Left forelimb (tissue), 1 donor: Measurements from ENCODE around the gene RUFY1.

Experiments
- DNase-seq: peaks from one replicate; pipeline ENCODE4 v3.0.0-alpha.2; 2018; ENCODE audit warnings: low spot score

RUFY1 gene

DNA sequence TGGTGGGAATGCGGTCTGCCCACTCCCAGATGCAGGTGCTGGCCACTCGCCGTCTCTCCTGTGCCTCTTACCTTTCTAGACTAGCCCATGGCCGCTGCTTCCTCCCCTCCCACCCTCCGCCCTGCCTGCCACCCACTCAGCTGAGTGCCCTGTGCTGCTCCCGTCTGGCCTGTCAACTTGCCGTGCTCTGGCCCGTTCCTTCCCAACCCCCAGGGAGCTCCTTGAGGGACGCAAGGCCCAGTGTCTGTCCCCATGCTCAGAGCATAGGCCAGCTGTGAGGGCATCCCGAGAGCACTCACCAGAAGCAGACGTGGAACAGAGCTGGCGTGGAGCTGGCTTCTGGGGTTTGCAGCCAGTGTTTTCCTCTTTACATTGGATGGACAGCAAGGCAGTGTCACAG, 53.0 kb downstream of the RUFY1 start:
- no peak for DNase-seq

DNA sequence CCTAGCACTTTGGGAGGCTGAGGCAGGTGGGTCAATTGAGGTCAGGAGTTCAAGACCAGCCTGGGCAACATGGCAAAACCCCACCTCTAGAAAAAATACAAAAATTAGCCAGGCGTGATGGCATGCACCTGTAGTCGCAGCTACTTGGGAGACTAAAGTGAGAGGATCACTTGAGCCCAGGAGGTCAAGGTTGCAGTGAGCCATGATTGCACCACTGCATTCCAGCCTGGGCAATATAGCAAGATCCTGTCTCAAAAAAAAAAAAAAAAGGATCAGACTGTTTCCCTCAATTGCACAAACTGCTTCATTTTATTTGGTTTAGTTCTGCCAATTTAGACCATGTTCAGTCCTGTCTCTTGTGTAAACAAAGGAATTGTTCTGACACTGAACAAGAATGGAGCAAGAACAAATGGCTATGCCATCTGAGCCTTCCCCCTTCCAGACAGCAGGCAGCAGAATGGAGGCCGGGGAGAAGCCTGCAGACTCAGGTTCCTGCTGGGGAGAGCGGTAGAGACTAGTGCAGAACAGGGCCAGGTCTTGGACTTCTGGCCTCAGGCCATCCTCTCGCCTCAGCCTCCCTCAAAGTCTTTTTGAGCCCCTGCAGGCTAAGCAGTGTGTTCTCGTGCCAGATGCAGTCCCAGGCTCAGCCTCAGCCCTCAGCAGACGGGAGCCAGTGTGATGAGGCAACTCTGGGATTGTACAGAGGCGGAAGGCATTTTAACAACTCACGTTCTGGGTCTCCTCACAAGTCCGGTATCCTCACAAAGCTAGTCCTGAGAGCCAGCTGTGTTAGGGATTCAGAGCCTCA, 54.9 kb downstream of the RUFY1 start:
- no peak for DNase-seq

DNA sequence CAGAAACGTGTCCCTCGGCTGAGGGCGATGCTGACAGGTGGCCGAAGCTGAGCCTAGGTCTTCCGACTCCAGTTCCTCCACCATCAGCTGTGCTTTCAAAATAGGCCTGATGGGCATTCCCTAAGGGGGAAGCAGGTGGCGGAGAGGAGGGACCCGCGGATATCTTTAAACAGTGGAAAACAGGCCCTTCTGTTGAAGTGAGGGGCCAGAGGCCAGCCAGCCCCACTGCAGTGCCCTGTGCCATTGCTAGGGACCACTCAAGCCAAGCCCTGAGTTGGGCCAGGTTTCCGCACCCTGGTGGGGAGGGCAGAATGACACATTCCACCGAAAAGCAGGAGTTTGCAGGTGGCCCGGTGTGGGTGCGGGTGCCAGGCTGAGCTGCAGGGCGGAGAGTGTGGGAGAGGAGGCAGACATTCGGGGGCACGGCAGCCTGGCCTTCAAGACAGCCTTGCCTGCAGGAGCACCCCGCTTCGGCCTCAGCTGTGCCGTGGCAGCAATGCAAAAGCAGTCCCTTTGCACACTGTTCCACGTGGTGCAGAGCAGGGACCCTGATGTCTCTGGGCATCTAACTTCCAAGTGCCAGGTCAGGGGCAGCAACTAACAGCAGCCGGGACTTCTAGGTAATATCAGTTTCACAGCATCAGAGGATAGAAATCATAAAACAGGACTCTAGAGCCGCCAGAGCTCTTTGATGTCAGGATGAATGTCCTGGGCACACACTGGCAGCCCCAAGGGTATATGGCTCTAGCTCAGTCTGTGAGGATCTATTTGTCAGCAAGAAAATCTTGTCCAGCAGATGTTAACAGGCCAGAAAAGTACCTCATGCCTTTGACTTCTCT, 55.9 kb downstream of the RUFY1 start:
- no peak for DNase-seq

DNA sequence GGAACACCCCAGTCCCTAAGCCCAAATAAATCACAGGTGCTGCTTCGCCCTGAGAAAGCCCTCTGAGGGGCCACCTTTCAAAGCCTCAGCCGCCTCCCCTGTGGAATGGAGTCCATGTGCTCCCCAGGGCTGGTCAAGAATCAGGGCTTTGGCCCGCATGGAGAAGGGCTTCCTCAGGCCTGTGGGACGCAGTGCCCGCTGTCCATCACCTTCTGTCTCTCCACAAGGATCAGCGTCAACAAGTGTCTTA, 56.5 kb downstream of the RUFY1 start:
- no peak for DNase-seq

DNA sequence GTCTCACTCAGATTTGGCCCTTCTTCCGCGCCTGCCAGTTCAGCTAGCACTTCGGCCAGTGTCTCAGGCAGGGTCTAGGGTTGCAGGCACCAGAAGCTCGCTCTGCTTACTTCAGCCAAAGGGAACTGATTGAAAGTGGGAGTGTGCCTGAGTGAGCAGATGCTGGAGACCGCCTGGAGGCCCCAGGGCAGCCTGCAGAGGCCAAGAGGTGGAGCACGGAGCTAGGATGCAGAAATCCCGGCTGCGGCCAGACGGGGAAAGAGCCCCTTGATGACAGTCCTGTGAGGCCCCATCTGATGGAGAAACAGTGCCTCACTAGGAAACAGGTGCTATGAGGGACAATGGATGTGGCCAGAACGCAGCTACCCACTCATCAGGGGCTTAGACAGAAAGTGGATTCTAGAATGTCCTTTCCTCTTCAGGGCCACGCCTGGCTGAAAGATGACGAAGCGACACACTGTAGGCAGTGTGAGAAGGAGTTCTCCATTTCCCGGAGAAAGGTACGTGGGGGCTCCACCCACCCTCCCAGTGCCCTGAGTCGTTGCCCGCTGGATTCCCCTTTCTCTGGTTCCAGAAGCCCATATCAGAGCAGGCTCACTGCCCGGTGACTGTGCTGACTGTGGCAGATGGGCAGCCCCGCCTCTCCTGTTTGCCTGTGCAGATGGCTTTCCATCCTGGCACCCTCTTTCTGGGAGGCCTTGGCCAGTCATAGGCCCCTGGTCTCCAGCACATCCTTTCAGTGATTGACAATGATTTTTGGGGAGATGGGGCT, 57.0 kb downstream of the RUFY1 start:
- DNase-seq: no peak

DNA sequence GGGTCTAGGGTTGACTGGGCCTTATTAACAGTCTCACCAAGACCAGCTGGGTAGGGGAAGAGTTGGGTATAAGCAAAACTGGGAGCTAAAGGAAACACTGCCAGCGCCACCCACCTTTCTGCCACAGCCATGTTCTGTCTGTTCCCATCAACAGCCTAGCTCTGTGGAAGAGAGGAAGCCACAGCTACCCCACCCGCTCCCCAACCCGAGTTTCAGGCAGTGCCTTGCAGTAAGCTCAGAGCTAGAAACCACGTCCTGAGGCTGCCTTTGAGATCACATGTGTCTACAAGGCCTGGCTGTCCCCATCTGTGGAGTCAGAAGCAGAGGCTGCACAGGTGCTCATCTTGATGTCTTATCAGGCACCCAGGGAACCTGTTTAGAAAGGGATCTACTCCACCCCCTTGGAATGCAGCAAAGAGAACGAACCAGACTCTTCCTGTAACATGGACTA, 57.8 kb downstream of the RUFY1 start:
- no peak for DNase-seq

DNA sequence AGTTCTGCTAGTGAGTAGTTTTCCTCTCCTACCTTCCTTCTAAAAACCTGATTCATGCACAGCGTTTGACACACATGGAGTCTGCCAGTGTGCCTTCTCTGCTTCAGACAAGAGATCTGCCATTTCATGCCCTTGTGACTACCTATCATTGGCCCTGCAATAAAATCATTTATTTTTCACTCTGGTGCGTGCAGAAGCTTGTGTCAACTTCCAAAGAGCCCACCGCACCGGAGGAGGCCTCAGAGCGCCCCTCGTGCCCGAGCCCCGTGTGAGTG, 59.4 kb downstream of the RUFY1 start:
- no peak for DNase-seq

DNA sequence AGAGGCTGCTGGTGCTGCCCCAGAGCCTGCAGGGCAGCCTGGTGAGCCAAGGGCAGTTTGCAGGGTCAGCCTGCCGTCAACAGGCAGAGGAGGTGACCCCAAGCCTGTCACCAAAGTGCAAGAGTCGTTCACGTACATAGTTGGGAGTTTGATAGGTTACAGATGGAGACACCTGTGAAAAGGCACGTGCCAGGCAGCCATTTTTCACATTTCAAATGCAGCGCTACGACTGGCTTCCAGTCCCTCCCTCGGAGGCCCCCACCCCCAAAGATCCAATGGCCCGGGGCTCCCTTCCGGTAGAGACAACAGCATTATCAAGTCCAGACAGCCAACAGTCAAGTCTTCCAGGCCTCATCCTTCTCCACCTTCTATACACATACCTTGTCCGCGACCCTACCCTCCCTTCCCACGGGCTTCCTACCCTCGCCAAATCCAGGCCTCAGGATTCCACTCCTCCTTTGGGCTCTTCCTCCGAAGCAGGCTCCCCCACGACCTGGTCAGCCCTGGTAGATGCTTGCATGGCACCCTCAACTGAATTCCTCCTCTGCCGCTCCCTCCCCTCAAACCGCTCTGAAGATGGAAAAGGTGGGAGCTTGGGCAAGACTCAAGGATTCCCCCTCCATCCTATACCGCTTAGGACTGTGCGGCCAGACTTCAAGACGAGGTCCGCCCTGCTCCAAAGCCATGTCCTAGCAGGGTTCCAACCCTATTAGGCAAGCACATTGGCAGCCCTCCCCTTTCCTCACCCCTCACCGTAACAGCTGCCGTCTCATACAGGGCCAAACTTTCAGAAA, 60.0 kb downstream of the RUFY1 start:
- no peak for DNase-seq

DNA sequence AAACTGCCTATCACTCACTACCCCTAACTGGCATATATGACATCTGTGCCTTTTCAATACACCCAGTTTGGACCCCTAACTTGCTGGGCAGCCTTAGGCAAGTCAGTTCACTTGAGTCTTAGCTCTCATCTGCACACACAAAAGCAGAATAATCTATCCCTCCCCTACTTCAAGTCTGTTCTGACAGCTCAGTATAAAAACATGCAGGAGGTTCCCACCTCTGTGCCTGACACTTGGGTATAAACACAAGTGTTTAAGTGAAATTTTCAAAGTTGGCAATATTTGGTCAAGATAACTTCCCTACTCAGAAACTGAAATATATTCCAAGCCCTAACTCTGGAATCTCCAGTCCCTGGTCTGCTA, 60.5 kb downstream of the RUFY1 start:
- no peak for DNase-seq

DNA sequence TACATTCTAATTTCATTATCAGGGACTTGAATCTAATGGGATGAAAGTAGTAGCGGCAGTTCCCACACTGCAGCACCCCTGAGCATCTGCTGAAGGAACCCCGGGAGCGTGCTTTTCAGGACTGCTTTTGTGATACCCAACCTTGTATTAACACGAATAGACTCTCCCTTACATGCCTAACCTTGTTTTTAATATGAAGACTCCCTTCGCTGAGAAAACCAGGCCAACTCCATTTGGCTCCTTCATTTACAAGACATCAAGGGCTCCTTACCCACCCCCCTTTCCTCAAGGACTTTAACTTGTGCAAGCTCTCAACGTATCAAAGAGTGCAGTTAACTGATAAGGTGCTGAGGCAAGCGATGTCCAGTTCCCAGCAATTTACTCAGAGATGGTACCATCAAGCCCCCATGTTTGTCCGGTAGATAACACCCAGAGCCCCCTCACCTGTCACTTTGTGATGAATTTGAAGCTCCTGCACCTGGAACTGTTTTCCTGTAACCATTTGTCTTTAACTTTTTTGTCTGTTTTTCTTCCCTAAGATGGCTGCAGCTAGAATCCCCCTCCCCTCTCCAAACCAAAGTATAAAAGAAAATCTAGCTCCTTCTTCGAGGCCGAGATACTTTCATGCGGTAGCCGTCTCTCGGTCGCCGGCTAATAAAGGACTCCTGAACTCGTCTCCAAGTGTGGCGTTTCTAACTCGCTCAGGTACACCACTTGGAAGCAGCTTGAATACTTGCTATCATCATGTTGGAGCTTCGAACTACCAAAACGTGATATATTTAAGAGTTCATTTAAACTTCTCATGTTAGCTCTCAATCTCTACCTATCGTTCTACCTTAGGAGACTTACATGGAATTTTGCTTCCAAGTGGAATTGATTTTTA, 62.5 kb downstream of the RUFY1 start:
- DNase-seq: no peak

DNA sequence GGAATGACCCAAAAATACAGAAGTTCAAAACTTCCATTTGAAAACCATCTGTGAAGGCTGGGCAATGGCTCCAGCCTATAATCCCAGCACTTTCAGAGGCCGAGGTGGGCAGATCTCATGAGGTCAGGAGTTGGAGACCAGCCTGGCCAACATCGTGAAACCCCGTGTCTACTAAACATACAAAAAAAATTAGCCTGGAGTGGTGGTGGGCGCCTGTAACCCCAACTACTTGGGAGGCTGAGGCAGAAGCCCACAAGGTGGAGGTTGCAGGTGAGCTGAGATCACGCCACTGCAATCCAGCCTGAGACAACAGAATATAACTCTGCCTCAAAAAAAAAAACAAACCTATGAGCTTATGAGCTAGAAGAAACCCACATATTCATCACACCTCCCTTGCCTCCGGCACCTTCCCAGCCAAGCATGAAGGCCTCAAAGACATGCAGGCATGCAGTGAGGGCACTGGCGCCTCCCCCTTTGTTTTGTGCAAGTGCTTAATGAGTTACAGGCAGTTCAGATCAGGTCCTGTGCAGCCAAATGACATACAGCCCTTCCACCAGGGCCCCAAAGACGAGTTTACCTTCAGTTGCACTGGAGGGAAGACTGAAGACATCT, 63.2 kb downstream of the RUFY1 start:
- no peak for DNase-seq

DNA sequence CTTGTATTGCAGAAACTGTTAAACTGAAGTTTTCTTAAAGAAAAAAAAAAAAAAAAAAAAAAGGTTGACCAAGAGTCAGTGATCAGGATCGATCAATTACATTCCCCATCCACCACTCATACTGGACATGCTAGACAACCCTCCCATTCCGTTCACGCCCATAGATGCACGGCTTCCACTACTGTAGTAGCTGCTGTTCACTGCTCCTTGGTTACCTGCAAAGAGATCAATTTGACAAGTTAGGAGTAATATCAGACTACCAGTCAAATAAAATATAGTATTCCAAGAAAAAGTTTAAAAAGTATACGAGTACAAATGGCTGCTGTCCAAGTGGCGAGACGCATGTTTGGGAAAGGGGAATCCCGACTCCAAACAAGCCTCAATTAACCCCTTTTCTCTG, 64.4 kb downstream of the RUFY1 start:
- no peak for DNase-seq

DNA sequence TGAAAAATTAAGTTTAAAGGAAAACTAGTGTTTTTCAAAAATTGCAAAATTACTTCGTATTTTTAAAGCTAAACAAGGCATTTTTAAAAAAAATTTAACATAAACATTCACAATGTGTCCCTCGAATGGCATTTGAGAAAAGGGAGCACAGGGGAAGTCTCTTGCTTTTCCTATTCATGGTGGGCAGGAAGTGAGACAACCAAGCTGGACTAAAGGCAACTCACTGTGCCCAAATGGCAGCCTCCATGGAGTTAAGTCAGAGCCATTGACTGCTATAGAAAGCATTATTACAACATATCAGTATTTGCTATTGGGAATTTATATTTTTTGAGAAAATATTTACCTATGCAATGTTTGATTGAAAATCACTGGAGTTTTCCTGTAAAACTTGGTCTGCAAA, 64.8 kb downstream of the RUFY1 start:
- no peak for DNase-seq

DNA sequence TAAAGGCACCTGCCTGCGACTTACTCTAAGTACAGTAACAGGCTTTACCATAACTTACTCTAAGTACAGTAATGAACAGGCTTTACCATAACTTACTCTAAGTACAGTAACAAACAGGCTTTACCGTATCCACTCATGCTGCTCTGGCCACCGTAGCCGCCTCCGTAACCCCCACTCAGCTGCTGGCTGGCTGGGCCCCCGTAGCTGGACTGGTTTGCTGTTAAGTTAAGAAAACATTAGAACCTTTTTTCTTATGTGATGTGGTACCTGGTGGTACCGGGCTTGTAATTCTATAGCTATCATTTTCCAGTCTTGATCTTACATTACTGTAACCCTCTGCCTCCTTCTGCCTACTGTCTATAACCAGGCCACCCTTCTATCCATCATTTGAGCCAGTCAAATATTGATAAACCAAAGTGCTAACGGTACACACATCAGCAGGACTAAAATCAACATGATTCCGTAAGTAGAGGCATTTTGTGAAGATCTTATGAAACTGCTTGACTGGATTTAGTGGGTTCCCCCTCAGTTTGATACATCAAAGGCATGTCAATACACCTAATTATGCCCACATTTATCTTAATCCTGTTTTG, 65.7 kb downstream of the RUFY1 start:
- no peak for DNase-seq

DNA sequence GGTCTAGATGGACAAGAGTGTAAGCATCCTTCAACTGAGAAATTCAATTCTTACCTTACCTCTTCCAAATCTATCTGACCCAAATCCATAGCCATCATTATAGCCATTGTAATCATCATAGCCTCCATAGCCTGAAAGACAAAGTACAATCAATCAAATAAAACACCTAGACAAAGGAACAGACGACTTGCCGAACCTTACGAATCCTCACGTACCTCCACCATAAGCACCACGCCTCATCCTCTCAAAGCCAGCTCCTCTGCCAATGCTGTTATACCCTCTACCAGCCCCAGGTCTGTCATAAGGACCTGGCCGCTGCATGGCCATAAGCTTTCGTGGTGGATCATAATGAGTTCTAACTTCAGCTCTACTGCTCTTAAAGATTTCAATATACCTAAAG, 67.6 kb downstream of the RUFY1 start:
- no peak for DNase-seq

DNA sequence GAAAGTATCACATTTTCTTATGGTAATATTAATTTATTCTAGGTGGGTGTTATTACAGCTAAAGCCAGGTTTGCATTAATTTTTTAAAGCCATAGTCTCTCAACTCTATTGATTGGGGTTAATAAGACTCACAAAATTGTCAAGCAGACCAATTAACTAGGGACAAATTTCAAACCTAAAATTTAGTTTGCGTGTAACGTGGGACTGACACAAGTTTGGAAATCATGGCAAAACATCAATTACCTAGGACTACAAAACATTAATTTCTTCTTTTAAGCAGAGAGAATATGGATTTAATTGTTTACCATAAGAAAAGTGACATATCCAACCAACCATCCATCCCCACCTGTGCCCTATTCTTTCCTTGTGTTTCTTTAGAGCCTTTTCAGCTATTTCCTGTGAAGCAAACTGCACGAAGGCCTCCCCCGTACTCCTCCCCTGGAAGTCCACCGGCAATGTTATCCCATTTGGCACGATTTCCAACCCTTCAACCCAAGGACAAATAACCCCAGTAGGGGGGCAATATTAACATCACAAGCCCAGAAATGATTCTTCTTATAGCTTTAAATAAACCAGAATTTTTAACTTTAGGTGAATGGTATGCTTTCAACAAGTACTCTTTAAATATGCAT, 68.7 kb downstream of the RUFY1 start:
- DNase-seq: no peak

DNA sequence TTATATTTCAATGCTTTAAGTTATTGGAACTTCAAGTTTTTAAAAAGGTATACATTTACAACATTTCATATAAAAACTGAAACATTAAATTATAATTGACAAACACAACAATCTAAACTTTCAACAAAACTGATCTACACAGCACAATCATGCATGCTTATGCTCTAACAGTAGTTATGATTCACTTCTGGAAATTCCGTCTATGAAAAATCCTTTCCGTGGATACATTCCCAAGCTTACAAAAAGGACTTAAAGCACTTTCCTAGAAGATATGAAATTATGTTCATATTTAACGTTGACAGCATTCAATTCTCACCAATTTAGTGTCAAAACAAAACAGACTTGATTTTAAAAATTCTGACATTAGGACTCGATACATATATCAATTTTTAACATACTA, 69.4 kb downstream of the RUFY1 start:
- no peak for DNase-seq

DNA sequence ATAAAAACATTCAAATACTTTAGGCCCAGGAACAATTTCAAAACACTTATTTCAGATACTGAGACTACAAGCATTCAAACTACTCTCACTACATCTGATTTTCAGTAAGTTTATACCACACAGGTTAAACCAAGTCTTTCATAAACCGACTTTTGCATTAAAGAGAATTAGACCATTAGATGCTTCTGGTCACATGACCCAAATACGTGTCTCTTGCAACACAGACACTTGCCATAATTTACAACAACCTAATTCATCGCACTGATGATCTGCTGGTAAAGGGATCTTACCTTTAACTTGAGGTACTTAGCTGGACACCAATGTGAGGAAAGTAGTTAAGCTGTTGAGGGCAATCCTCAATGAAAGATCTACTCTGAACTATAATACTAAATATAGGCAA, 69.9 kb downstream of the RUFY1 start:
- no peak for DNase-seq

DNA sequence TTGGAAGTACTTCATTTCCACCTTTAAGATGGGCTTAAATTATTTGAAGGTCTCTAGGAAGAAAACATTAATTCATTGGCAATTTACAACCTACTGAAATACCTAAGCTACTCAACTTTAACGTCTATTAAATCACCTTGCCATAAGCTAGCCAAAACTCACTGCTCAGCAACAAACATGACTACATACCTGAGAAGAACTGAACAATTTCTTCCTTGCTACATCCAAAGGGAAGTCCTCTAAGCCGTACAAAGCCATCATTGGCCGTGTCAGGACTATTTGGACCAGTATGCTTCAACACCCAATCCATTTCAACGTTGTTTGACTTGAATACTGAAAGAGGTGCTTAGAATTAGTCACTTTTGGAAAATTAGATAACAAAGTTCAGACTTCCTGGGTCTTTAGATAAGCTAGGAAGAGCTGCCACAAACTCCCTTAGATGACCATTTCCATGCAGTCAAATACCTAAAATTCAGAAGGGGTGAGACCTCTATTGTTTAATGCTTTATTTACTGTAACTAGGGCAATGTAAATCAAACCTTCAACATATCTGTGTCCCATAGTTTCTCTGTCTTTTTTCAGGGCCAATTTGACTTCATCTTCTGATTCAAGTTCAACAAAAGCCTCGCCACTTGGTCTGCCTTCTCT, 70.5 kb downstream of the RUFY1 start:
- no peak for DNase-seq
